ENCODE measurements around the gene MTMR3.

DNA sequence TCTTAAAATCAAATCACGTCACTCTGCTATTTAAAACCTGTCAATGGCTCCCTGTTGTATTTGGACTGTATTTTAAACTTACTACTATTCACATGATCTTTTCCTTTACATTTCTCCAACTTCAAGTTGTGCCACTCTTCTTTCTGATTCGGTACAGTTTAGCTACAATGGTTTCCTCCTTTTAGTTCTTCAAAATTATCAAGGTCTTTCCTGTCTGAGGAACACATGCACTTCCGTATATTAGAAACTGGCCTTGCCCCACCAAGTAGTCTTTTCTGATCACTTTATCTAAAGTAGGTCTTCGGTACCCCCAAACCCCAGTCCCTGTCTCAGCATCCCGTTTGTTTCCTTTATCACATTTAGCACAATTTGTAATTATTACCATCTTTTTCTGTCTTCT, 81.8 kb downstream of the MTMR3 start:
- no peak for TF ChIP-seq CTCF (IDR thresholded peaks at IDR 0.05; ENCODE audit: low read length)
- no peak for TF ChIP-seq EZH2 (optimal IDR thresholded peaks at IDR 0.05; ENCODE audit: low read depth, low read length)

All from MM.1S (cell line).